GM19025 (cell line): ENCODE measurements around the gene PLXNA2.

Experiments
- ATAC-seq: cut with Tn5 transposase; IDR thresholded peaks from one replicate; pipeline ENCODE4 v1.9.1; 2021; ENCODE audit warnings: mild to moderate bottlenecking, low read depth, moderate library complexity; ENCODE audit not compliant: unreplicated experiment

PLXNA2 gene

GRCh38 chr1:207990455-207990854, 253.7 kb downstream of the PLXNA2 start:
- no peak for ATAC-seq

GRCh38 chr1:207988326-207989165, 255.6 kb downstream of the PLXNA2 start:
- ATAC-seq = no peak

DNA sequence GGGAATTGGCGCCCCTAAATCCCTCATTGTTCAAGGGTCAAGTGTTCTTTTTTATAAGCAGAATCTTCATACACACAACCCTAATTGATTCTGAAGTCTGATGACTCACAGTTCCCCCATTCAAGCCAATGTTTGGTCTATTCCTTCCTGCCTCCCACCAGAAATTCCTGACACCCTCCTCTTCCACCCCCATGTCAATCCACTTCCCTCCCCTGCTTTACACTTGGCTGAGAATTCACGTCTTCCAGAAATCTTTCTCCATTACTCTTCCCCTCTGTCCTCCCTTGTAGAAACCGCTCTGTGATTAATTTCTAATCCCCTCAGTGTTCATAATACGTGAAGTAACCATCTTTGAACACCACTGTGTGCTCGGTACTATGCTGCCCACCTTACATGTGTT, 257.0 kb downstream of the PLXNA2 start:
- ATAC-seq = no peak

- no peak for ATAC-seq
Observed at GRCh38 chr1:207985996-207986395, 258.2 kb downstream of the PLXNA2 start.

GRCh38 chr1:207984831-207985572, 259.2 kb downstream of the PLXNA2 start:
- no peak for ATAC-seq

DNA sequence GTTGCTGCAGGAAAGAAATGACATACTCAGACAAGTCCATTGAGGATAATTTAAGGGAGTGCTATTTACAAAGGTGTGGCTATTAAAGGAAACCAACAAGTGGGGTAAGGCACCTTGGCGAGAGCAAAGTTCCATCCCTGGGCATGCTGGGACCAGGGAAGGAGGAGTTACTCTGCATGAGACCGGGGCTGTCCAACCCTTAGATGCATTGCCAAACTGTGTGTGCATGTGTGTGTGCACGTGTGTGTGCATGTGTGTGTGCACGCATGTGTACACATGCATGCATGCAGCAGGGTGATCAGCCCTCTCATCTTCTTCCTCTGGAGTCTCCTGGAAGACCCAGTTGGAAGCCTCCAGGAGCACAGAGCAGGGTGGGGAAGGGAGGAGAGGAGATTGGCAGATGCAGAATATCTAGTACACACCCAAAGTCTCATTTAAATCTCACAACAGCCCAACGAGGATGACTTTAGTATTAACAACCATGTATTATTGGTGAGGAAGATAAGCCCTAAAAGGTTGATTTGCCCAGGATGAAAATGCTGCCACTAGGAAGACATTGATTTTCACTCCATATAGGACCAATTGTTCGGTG, 261.0 kb downstream of the PLXNA2 start:
- ATAC-seq = no peak

DNA sequence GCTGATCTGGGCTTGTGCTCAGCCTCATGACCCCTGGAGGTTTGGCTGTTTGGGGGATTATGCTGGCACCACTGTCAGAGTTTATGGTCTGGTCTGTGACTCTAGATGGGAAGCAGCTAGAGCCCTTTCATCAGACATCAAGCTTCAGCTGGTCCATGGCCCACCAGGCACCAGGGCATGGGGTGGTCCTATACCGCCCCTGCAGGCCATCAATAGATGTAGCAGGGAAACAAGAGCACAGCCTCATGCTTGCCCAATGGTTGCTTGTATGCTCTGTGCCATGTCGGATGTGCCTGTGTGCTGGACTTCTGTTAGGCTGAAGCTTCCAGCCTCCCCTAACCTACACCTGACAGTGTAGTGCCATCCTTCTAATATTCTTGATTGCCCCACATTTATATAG, 262.2 kb downstream of the PLXNA2 start:
- no peak for ATAC-seq

DNA sequence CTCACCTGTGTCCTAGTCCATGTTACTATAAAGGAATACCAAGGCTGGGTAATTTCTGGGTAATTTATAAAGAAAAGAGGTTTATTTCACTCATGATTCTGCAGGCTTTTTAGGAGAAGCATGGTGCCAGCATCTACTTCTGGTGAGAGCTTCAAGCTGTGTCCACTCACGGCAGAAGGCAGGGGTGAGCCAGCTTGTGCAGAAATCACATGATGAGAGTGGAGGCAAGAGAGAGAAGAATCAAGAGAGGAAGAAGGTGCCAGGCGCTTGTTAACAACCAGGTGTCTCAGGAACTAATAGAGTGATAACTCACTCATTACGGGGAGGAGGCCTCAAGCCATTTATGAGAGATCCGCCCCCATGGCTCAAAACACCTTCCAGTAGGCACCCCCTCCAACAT, 265.7 kb downstream of the PLXNA2 start:
- ATAC-seq = no peak

- ATAC-seq = no peak
Observed at GRCh38 chr1:207977876-207978275, 266.3 kb downstream of the PLXNA2 start.

- ATAC-seq = no peak
Observed at GRCh38 chr1:207973898-207974568, 270.2 kb downstream of the PLXNA2 start.

GRCh38 chr1:207972337-207972736, 271.8 kb downstream of the PLXNA2 start:
- ATAC-seq = no peak
